ENCODE measurements around the gene ARFGAP3. TPM values are rescaled to one million over a fixed set of nuclear protein-coding genes. Genes with fewer than 3 reads are reported as not detected.

The ARFGAP3 gene
- total and polyA plus RNA-seq, 4 donors = 37.0 to 41.0 (median 38.2) TPM

GRCh38 chr22:42885446-42885845 lies 28.4 kb upstream of the ARFGAP3 start:
- 86% methylated on average over 9 of the region's 9 CpGs for WGBS (ENCODE audit: insufficient coverage)
- H3K27me3 ChIP-seq (ENCODE audit: control insufficient read depth, insufficient read depth, low read length) = no peaks in the 10 kb centered on the region
- no peak overlapping the region for H3K27ac ChIP-seq (ENCODE audit: low read depth, low read length)
- no peak overlapping the region for H3K4me3 ChIP-seq (ENCODE audit: low read depth, low read length)
- peaks cover 86% of the 10 kb centered on the region for H3K36me3 ChIP-seq (ENCODE audit: control insufficient read depth, insufficient read depth, low read length)
- peaks cover 2% of the 10 kb centered on the region for H3K4me1 ChIP-seq (ENCODE audit: control insufficient read depth, insufficient read depth, low read length)
- no peak for DNase-seq (ENCODE audit: low read depth in 4 of 6, low spot score in 6 of 6)
- no peaks in the 10 kb centered on the region for H3K9me3 ChIP-seq (ENCODE audit: control insufficient read depth, insufficient read depth, low read length)

DNA sequence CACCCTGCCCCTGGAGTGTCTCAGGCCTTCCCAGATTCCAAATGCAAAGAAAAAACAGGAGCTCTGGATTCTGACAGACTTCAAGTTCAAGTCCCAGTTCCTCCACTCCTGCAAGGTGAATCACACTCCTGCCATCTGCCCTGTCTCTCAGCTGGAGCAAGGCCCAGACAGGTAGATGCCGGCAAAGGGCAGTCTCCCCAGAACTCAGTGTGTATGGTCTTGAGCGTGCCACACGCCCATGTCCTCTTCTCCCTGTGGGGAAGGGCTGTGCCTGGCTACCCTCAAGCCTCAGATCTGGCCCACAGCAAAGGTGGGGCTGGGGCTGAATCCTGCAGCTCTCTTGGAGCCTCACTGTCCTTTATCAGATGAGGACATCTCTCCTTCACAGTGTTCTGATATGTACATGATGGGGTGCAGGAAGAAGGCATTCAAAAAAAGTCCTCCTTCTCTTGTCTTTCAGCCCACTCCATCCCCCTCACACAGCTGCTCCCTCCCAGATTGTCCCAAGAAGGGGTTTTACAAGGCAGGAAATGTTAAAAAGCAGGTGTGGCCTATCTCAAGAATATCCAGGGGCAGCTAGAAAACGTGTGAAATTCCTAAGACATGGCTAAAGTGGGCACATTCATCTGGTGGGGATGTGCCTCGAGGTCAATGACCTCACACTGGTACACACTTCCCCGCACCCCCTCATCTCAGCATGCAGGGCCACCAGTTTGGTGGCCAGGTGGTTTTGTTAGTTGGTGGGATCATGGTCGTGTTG lies 27.7 kb upstream of the ARFGAP3 start:
- H3K4me3 ChIP-seq (ENCODE audit: low read depth, low read length) = no peak overlapping the region
- H3K36me3 ChIP-seq (ENCODE audit: control insufficient read depth, insufficient read depth, low read length) = peaks cover 85% of the 10 kb centered on the region
- H3K4me1 ChIP-seq (ENCODE audit: control insufficient read depth, insufficient read depth, low read length) = peaks cover 2% of the 10 kb centered on the region
- H3K9me3 ChIP-seq (ENCODE audit: control insufficient read depth, insufficient read depth, low read length) = no peaks in the 10 kb centered on the region
- WGBS (ENCODE audit: insufficient coverage) = 93% methylated on average over 3 of the region's 7 CpGs
- DNase-seq (ENCODE audit: low read depth in 4 of 6, low spot score in 6 of 6) = no peak
- H3K27ac ChIP-seq (ENCODE audit: low read depth, low read length) = no peak overlapping the region
- H3K27me3 ChIP-seq (ENCODE audit: control insufficient read depth, insufficient read depth, low read length) = no peaks in the 10 kb centered on the region

DNA sequence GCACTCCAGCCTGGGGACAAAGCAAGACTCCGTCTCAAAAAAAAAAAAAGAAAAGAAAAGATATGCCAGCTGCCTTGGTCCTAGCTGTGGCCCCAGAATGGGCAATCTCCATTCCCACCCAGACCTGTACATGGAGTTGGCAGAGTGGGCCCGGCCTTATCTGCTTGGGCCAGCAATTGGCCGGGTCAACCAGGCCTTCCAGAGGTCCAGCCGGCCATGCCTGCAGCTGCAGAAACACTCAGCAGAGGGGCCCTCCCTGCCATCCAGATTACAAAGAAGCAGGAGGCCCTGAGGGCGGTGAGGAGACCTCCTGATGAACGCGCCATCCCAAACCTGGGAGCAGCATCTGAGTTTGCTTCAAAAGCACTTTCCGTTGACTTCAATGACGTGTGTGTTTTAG lies 26.9 kb upstream of the ARFGAP3 start:
- H3K9me3 ChIP-seq (ENCODE audit: control insufficient read depth, insufficient read depth, low read length) = no peaks in the 10 kb centered on the region
- H3K4me3 ChIP-seq (ENCODE audit: low read depth, low read length) = no peak overlapping the region
- peaks cover 86% of the 10 kb centered on the region for H3K36me3 ChIP-seq (ENCODE audit: control insufficient read depth, insufficient read depth, low read length)
- no peak for DNase-seq (ENCODE audit: low read depth in 4 of 6, low spot score in 6 of 6)
- H3K27ac ChIP-seq (ENCODE audit: low read depth, low read length) = no peak overlapping the region
- H3K27me3 ChIP-seq (ENCODE audit: control insufficient read depth, insufficient read depth, low read length) = no peaks in the 10 kb centered on the region
- H3K4me1 ChIP-seq (ENCODE audit: control insufficient read depth, insufficient read depth, low read length) = no peaks in the 10 kb centered on the region
- WGBS (ENCODE audit: insufficient coverage) = 94% methylated on average over 8 of the region's 9 CpGs

- H3K27ac ChIP-seq (ENCODE audit: low read depth, low read length) = no peak overlapping the region
- no peaks in the 10 kb centered on the region for H3K9me3 ChIP-seq (ENCODE audit: control insufficient read depth, insufficient read depth, low read length)
- H3K4me1 ChIP-seq (ENCODE audit: control insufficient read depth, insufficient read depth, low read length) = no peaks in the 10 kb centered on the region
- 83% methylated on average over 7 of the region's 8 CpGs for WGBS (ENCODE audit: insufficient coverage)
- no peak for DNase-seq (ENCODE audit: low read depth in 4 of 6, low spot score in 6 of 6)
- peaks cover 91% of the 10 kb centered on the region for H3K36me3 ChIP-seq (ENCODE audit: control insufficient read depth, insufficient read depth, low read length)
- H3K27me3 ChIP-seq (ENCODE audit: control insufficient read depth, insufficient read depth, low read length) = no peaks in the 10 kb centered on the region
- H3K4me3 ChIP-seq (ENCODE audit: low read depth, low read length) = no peak overlapping the region
Observed at GRCh38 chr22:42883121-42883520, 26.0 kb upstream of the ARFGAP3 start.

- WGBS (ENCODE audit: insufficient coverage) = 84% methylated on average over 10 of the region's 10 CpGs
- DNase-seq (ENCODE audit: low read depth in 4 of 6, low spot score in 6 of 6) = no peak
- Histone ChIP-seq H3K27me3 (ENCODE audit: control insufficient read depth, insufficient read depth, low read length) (no peaks in the 10 kb centered on the region), H3K36me3 (ENCODE audit: control insufficient read depth, insufficient read depth, low read length) (peaks cover 91% of the 10 kb centered on the region), H3K9me3 (ENCODE audit: control insufficient read depth, insufficient read depth, low read length) (no peaks in the 10 kb centered on the region), H3K27ac (ENCODE audit: low read depth, low read length) (no peak overlapping the region), H3K4me1 (ENCODE audit: control insufficient read depth, insufficient read depth, low read length) (no peaks in the 10 kb centered on the region), H3K4me3 (ENCODE audit: low read depth, low read length) (no peak overlapping the region)
Observed at GRCh38 chr22:42881982-42882656, 25.0 kb upstream of the ARFGAP3 start.

DNA sequence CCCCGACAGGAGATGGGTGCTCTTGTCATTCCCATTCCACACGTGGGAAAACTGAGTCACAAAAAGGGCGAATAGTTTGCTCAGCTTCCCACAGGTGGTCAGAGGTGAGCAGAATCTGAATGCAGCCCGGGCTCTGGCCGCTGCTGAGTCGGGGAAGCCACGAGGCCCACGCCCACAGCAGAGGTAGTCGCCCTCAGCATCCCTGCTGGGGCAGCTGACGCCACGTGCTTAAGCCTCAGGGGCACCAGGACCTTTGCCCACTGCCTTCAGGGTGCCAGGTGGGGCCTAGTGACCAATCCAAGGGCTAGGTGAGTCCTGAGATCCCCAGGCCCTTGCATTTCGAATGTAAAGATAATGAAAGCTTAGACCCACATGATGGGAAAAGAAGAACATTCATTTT lies 24.2 kb upstream of the ARFGAP3 start:
- Histone ChIP-seq H3K27me3 (ENCODE audit: control insufficient read depth, insufficient read depth, low read length) (no peaks in the 10 kb centered on the region), H3K4me3 (ENCODE audit: low read depth, low read length) (no peak overlapping the region), H3K9me3 (ENCODE audit: control insufficient read depth, insufficient read depth, low read length) (no peaks in the 10 kb centered on the region), H3K4me1 (ENCODE audit: control insufficient read depth, insufficient read depth, low read length) (no peaks in the 10 kb centered on the region), H3K36me3 (ENCODE audit: control insufficient read depth, insufficient read depth, low read length) (peaks cover 93% of the 10 kb centered on the region), H3K27ac (ENCODE audit: low read depth, low read length) (no peak overlapping the region)
- 94% methylated on average over 11 of the region's 12 CpGs for WGBS (ENCODE audit: insufficient coverage)
- no peak for DNase-seq (ENCODE audit: low read depth in 4 of 6, low spot score in 6 of 6)

GRCh38 chr22:42880815-42881214 lies 23.7 kb upstream of the ARFGAP3 start:
- no peaks in the 10 kb centered on the region for H3K27me3 ChIP-seq (ENCODE audit: control insufficient read depth, insufficient read depth, low read length)
- DNase-seq (ENCODE audit: low read depth in 4 of 6, low spot score in 6 of 6) = no peak
- H3K4me1 ChIP-seq (ENCODE audit: control insufficient read depth, insufficient read depth, low read length) = no peaks in the 10 kb centered on the region
- H3K27ac ChIP-seq (ENCODE audit: low read depth, low read length) = no peak overlapping the region
- peaks cover 95% of the 10 kb centered on the region for H3K36me3 ChIP-seq (ENCODE audit: control insufficient read depth, insufficient read depth, low read length)
- 73% methylated on average over 8 of the region's 8 CpGs for WGBS (ENCODE audit: insufficient coverage)
- no peaks in the 10 kb centered on the region for H3K9me3 ChIP-seq (ENCODE audit: control insufficient read depth, insufficient read depth, low read length)
- no peak overlapping the region for H3K4me3 ChIP-seq (ENCODE audit: low read depth, low read length)

GRCh38 chr22:42879371-42880021 lies 22.4 kb upstream of the ARFGAP3 start:
- H3K4me1 ChIP-seq (ENCODE audit: control insufficient read depth, insufficient read depth, low read length) = no peaks in the 10 kb centered on the region
- WGBS (ENCODE audit: insufficient coverage) = 87% methylated on average over 13 of the region's 14 CpGs
- H3K27ac ChIP-seq (ENCODE audit: low read depth, low read length) = no peak overlapping the region
- no peaks in the 10 kb centered on the region for H3K27me3 ChIP-seq (ENCODE audit: control insufficient read depth, insufficient read depth, low read length)
- no peak overlapping the region for H3K4me3 ChIP-seq (ENCODE audit: low read depth, low read length)
- no peaks in the 10 kb centered on the region for H3K9me3 ChIP-seq (ENCODE audit: control insufficient read depth, insufficient read depth, low read length)
- peaks cover 93% of the 10 kb centered on the region for H3K36me3 ChIP-seq (ENCODE audit: control insufficient read depth, insufficient read depth, low read length)
- no peak for DNase-seq (ENCODE audit: low read depth in 4 of 6, low spot score in 6 of 6)

- H3K4me3 ChIP-seq (ENCODE audit: low read depth, low read length) = no peak overlapping the region
- H3K27ac ChIP-seq (ENCODE audit: low read depth, low read length) = no peak overlapping the region
- no peaks in the 10 kb centered on the region for H3K4me1 ChIP-seq (ENCODE audit: control insufficient read depth, insufficient read depth, low read length)
- DNase-seq (ENCODE audit: low read depth in 4 of 6, low spot score in 6 of 6) = no peak
- peaks cover 93% of the 10 kb centered on the region for H3K36me3 ChIP-seq (ENCODE audit: control insufficient read depth, insufficient read depth, low read length)
- 98% methylated on average over 22 of the region's 22 CpGs for WGBS (ENCODE audit: insufficient coverage)
- no peaks in the 10 kb centered on the region for H3K27me3 ChIP-seq (ENCODE audit: control insufficient read depth, insufficient read depth, low read length)
- H3K9me3 ChIP-seq (ENCODE audit: control insufficient read depth, insufficient read depth, low read length) = no peaks in the 10 kb centered on the region
Observed at GRCh38 chr22:42878561-42879305, 21.7 kb upstream of the ARFGAP3 start.

All from spinal cord (tissue), 10 donors.